Effector memory CD8-positive, alpha-beta T cell (primary cell): ENCODE measurements around the gene CDK5RAP3.
"Not testable (repeated sequence)": the region's sequence is repeated elsewhere in the genome, so short reads cannot be mapped to it uniquely, and the experiment has no call there.

ENCODE experiments used
- ATAC-seq: fragments of 150-1000 bp; cut with Tn5 transposase; replicated peaks from 2 replicates; pipeline ENCODE4 v1.10.0; 2021; ENCODE audit warnings: mild to moderate bottlenecking, moderate library complexity
- DNase-seq, 3 experiments: peaks; one replicate each; pipeline ENCODE4 v3.0.0; 2021
- H3K27ac Mint-ChIP-seq, 2 donors: one replicate each; pipeline ENCODE4 v1.8.0; 2022; ENCODE audit warnings: mild to moderate bottlenecking in 2 of 2, mixed read lengths in 2 of 2, moderate library complexity in 2 of 2
- H3K27me3 Mint-ChIP-seq, 2 donors: one replicate each; pipeline ENCODE4 v1.8.0; 2022; ENCODE audit warnings: mixed read lengths in 2 of 2
- H3K36me3 Mint-ChIP-seq: one replicate; pipeline ENCODE4 v1.8.0; 2022; ENCODE audit warnings: mild to moderate bottlenecking, moderate library complexity, mixed read lengths; ENCODE audit not compliant: insufficient read depth
- H3K4me1 Mint-ChIP-seq, 2 donors: one replicate each; pipeline ENCODE4 v1.8.0; 2022; ENCODE audit warnings: low read depth in 2 of 2, mixed read lengths in 2 of 2
- H3K4me3 Mint-ChIP-seq, 2 donors: one replicate each; pipeline ENCODE4 v1.8.0; 2022; ENCODE audit warnings: mild to moderate bottlenecking in 2 of 2, mixed read lengths in 2 of 2, moderate library complexity in 2 of 2
- H3K9me3 Mint-ChIP-seq, 2 donors: one replicate each; pipeline ENCODE4 v1.8.0; 2022; ENCODE audit warnings: mixed read lengths in 2 of 2

Gene CDK5RAP3

DNA sequence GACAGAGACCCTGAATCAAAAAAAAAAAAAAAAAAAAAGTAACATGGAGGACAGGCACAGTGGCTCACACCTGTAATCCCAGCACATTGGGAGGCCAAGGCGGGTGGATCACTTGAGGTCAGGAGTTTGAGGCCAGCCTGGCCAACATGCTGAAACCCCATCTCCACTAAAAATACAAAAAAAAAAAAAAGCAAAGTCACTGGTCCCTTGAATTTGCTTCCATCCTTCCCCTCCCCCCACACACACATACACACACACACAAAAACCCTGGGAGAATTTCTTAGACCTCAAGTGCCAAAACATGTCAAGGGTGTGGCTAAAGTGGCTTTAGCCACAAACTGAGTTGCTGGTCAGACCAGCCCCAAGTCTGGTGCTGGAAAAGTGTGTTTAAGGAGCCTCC is 17.5 kb downstream of the CDK5RAP3 start:
- H3K36me3 Mint-ChIP-seq, H3K4me3 Mint-ChIP-seq, DNase-seq, H3K27me3 Mint-ChIP-seq, H3K9me3 Mint-ChIP-seq, H3K27ac Mint-ChIP-seq, ATAC-seq, H3K4me1 Mint-ChIP-seq: not testable (repeated sequence)

GRCh38 chr17:47989159-47989558 is 18.2 kb downstream of the CDK5RAP3 start:
- Mint-ChIP-seq H3K27ac (peak overlapping the region; percentile 57 to 67), H3K4me3 (no peak overlapping the region), H3K4me1 (peaks cover 0 to 6% of the 10 kb centered on the region in 2 donors), H3K9me3 (no peaks in the 10 kb centered on the region), H3K36me3 (peaks cover 3% of the 10 kb centered on the region), H3K27me3 (peaks cover 5 to 14% of the 10 kb centered on the region in 2 donors)
- ATAC-seq (no peak), DNase-seq (no peak)

GRCh38 chr17:47989700-47990099 is 18.8 kb downstream of the CDK5RAP3 start:
- Mint-ChIP-seq H3K4me3 (no peak overlapping the region), H3K9me3 (no peaks in the 10 kb centered on the region), H3K36me3 (peaks cover 3% of the 10 kb centered on the region), H3K27ac (peak overlapping the region; percentile 57 to 67), H3K27me3 (peaks cover 6 to 19% of the 10 kb centered on the region in 2 donors), H3K4me1 (peaks cover 0 to 6% of the 10 kb centered on the region in 2 donors)
- ATAC-seq, result no peak
- no peak for DNase-seq

DNA sequence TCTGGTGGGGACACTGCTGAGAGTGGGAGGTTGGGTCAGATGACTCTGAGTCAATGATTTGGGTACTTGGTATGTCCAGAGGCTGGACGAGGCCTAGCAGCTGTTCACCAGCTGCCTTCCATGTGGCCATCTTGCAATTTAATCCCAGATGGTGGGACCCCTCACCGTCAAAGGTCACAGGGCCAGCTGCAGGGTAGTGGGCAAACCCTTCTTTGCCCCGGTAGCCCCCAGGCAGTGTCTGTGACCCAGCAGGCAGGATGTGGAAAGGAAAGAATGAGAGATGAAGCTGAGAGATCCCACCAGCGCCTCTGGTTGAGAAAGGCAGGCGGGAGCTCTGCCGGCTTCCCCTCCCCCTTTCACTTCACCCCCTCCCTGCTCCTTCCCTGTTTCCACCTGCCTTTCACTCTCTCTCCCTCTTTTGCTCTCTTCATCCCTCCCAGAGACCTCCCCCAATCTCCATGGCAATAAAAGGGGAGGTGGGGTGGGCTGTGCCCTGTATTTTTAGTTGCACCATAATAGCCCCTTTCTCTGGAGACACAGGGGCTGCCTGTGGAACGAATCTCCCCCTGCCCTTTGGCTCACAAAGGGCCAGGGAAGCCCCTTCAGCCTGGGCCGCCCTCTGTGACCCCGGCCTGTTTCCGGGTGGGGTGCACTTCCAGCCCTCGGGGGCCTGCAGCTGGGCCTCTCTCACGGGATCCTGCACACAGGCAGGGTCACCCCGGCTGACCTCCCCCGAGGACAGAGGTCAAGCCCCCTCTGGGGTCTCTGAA is 20.2 kb downstream of the CDK5RAP3 start:
- no peak for ATAC-seq
- peaks cover 0 to 6% of the 10 kb centered on the region in 2 donors for H3K4me1 Mint-ChIP-seq

GRCh38 chr17:47992216-47992615 is 21.3 kb downstream of the CDK5RAP3 start:
- Mint-ChIP-seq H3K27ac (no peak overlapping the region), H3K4me3 (no peak overlapping the region), H3K4me1 (peaks cover 0 to 6% of the 10 kb centered on the region in 2 donors), H3K9me3 (no peaks in the 10 kb centered on the region), H3K36me3 (no peaks in the 10 kb centered on the region), H3K27me3 (peaks cover 13 to 39% of the 10 kb centered on the region in 2 donors)
- DNase-seq, result no peak
- no peak for ATAC-seq

More for the DNA sequence above, 20.2 kb downstream of the CDK5RAP3 start:
- DNase-seq, result no peak
- Mint-ChIP-seq H3K9me3 (no peaks in the 10 kb centered on the region), H3K36me3 (no peaks in the 10 kb centered on the region), H3K4me3 (no peak overlapping the region), H3K27ac (no peak overlapping the region), H3K27me3 (peaks cover 7 to 32% of the 10 kb centered on the region in 2 donors)

GRCh38 chr17:47993031-47993564 is 22.2 kb downstream of the CDK5RAP3 start:
- peaks cover 13 to 39% of the 10 kb centered on the region in 2 donors for H3K27me3 Mint-ChIP-seq
- no peak overlapping the region for H3K4me3 Mint-ChIP-seq
- peaks cover 0 to 6% of the 10 kb centered on the region in 2 donors for H3K4me1 Mint-ChIP-seq
- H3K9me3 Mint-ChIP-seq, result no peaks in the 10 kb centered on the region
- H3K27ac Mint-ChIP-seq, result no peak overlapping the region
- DNase-seq (no peak), ATAC-seq (no peak)
- H3K36me3 Mint-ChIP-seq, result no peaks in the 10 kb centered on the region

DNA sequence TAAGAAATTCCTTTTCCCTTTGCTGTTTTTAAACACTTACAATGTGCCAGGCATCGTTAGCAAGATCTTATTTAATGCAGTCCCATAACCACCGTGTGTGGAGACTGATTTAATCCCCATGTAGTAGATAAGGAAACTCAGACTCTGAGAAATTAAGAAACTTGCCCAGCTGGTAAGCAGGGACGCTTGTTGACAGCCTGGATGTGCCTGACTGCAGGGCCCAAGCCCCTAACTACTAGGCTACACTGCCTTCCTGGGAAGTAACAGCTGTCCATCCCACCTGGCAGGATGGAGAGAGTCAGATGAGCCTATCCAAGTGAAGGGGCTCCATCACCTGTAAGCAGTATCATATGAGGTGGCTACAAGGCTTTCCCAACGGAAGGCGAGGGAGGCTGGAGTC is 23.1 kb downstream of the CDK5RAP3 start:
- H3K27ac Mint-ChIP-seq, result no peak overlapping the region

GRCh38 chr17:47994724-47995123 is 23.8 kb downstream of the CDK5RAP3 start:
- no peak overlapping the region for H3K4me3 Mint-ChIP-seq
- peaks cover 13 to 43% of the 10 kb centered on the region in 2 donors for H3K27me3 Mint-ChIP-seq
- ATAC-seq (no peak), DNase-seq (no peak)
- no peaks in the 10 kb centered on the region for H3K36me3 Mint-ChIP-seq
- peaks cover 0 to 2% of the 10 kb centered on the region in 2 donors for H3K4me1 Mint-ChIP-seq
- H3K9me3 Mint-ChIP-seq, result no peaks in the 10 kb centered on the region
- no peak overlapping the region for H3K27ac Mint-ChIP-seq

More for the DNA sequence above, 23.1 kb downstream of the CDK5RAP3 start:
- ATAC-seq (no peak), DNase-seq (no peak)
- Mint-ChIP-seq H3K4me3 (no peak overlapping the region), H3K9me3 (no peaks in the 10 kb centered on the region), H3K27me3 (peaks cover 13 to 39% of the 10 kb centered on the region in 2 donors), H3K36me3 (no peaks in the 10 kb centered on the region), H3K4me1 (peaks cover 0 to 6% of the 10 kb centered on the region in 2 donors)

DNA sequence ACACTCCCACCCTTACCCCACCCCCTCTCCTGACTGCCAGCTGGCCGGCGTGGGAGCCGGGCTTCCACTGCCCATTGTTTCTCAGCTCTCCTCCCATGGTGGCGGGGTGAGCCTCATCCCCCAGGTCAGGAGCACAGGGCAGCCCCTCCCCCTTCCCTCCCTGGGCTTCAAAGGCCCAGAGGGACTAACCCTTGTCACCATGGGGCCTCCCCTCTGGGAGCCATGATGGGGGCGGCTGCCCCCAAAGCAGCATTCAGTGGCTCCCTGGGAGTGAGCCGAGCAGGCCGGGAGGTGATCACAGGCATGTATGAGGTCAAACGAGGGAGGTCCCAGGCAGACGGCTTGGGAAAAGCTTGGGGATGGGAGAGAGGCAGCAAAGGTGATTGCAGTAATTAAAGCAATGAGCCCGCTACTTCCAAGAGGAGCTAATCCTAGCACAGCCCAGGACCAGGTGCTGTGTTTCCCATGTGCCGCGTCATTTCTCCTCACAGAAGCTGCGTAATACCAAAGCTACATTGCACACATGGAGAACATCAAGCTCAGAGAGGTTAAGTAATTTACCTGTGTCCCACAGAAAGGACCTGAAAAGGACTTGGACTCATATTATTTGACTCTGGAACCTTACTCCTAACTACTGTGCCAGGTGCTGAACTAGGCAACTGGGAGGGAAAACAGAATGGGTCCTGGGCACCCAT is 24.5 kb downstream of the CDK5RAP3 start:
- ATAC-seq (no peak), DNase-seq (no peak)
- Mint-ChIP-seq H3K4me1 (no peaks in the 10 kb centered on the region), H3K27ac (no peak overlapping the region), H3K36me3 (no peaks in the 10 kb centered on the region), H3K4me3 (no peak overlapping the region), H3K9me3 (no peaks in the 10 kb centered on the region), H3K27me3 (peaks cover 13 to 48% of the 10 kb centered on the region in 2 donors)

DNA sequence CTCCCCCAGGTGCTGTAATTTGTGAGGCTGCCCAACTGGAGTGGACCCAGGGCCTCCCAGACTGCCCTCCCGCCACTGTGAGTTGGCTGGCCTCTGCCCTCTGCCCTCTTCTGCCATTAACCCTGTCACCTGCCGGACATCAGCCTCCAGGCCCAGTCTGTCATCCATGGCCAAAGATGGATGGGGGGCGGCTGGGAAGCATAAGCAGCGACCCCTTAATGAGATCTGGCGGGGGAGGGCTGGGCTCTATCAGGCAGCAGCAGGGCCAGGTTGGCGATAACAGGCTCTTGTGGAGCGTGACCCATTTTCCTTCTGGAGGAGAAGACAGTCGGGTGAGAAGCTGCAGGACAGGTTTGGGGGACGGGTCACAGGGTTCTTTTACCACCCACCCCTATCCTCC is 25.3 kb downstream of the CDK5RAP3 start:
- ATAC-seq, result no peak
- no peaks in the 10 kb centered on the region for H3K36me3 Mint-ChIP-seq
- H3K27ac Mint-ChIP-seq, result no peak overlapping the region
- no peaks in the 10 kb centered on the region for H3K4me1 Mint-ChIP-seq
- no peak overlapping the region for H3K4me3 Mint-ChIP-seq
- no peaks in the 10 kb centered on the region for H3K9me3 Mint-ChIP-seq
- peaks cover 13 to 48% of the 10 kb centered on the region in 2 donors for H3K27me3 Mint-ChIP-seq
- DNase-seq, result no peak

GRCh38 chr17:47997586-47997985 is 26.7 kb downstream of the CDK5RAP3 start:
- DNase-seq, result no peak
- no peak overlapping the region for H3K27ac Mint-ChIP-seq

DNA sequence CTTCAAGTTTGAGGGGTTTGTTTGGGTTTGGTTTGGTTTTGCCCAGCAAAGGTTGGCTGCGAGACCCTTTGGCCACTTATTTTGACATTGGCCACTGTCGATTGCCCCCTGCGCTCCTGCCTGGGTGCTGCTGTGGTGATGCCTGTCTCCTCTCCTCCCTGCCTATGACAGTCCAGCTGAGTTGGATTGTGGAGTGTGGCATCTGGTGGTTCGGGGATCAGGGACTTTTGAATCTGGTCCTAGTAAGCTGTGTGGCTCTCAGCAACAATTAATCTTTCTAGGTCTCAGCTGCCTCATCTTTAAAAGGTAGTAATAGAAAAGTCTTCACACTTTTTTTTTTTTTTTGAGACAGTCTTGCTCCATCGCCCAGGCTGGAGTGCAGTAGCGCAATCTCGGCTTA is 27.1 kb downstream of the CDK5RAP3 start:
- Mint-ChIP-seq H3K4me3 (no peak overlapping the region), H3K27ac (no peak overlapping the region), H3K9me3 (no peaks in the 10 kb centered on the region), H3K36me3 (no peaks in the 10 kb centered on the region), H3K27me3 (peaks cover 19 to 55% of the 10 kb centered on the region in 2 donors), H3K4me1 (no peaks in the 10 kb centered on the region)
- DNase-seq (no peak), ATAC-seq (no peak)

More at GRCh38 chr17:47997586-47997985, 26.7 kb downstream of the CDK5RAP3 start:
- no peak for ATAC-seq
- Mint-ChIP-seq H3K9me3 (no peaks in the 10 kb centered on the region), H3K4me3 (no peak overlapping the region), H3K36me3 (no peaks in the 10 kb centered on the region), H3K4me1 (no peaks in the 10 kb centered on the region), H3K27me3 (peaks cover 14 to 54% of the 10 kb centered on the region in 2 donors)

DNA sequence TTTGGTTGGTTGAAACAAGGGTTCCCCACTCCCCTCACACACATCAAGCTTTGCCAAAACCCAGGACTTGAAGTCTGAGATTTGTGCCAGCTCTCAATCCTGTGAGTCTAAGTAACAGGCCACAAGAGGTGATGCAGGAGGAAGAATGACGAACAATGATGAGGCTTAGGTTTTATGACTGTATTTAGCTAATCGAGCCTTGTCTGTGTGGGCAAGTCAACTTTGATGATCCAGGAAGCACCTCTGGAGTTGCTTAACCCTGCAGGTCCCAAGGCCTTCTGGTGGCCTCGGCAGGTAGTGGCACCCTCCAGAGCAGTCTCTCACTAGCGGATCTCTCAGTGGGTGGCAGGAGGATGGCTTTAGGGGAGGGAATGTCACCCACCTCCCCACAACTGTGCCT is 28.7 kb downstream of the CDK5RAP3 start:
- H3K36me3 Mint-ChIP-seq, result peaks cover 3% of the 10 kb centered on the region
- peaks cover 23 to 55% of the 10 kb centered on the region in 2 donors for H3K27me3 Mint-ChIP-seq
- no peaks in the 10 kb centered on the region for H3K9me3 Mint-ChIP-seq
- H3K4me1 Mint-ChIP-seq, result no peaks in the 10 kb centered on the region
- DNase-seq (no peak), ATAC-seq (no peak)
- H3K4me3 Mint-ChIP-seq, result no peak overlapping the region
- no peak overlapping the region for H3K27ac Mint-ChIP-seq
